ENCODE measurements around the gene CECR2. TPM values are rescaled to one million over a fixed set of nuclear protein-coding genes. Genes with fewer than 3 reads are reported as not detected.

The CECR2 gene
- total and polyA plus RNA-seq, 5 donors from 2014 or later = not detected

GRCh38 chr22:17580441-17581031 is 211.3 kb downstream of the CECR2 start:
- Histone ChIP-seq H3K36me3 (ENCODE audit: control insufficient read depth, insufficient read depth, low read length) (no peaks in the 10 kb centered on the region), H3K4me3 (ENCODE audit: low read depth, low read length) (no peak overlapping the region), H3K27me3 (ENCODE audit: control insufficient read depth, insufficient read depth, low read length) (no peaks in the 10 kb centered on the region), H3K9me3 (ENCODE audit: control insufficient read depth in 2 of 2, low read length in 2 of 2) (no peaks in the 10 kb centered on the region), H3K27ac (ENCODE audit: insufficient read depth, low read length, poor library complexity, severe bottlenecking) (no peak overlapping the region), H3K4me1 (ENCODE audit: control insufficient read depth, insufficient read depth, low read length, poor library complexity, severe bottlenecking) (no peaks in the 10 kb centered on the region)
- DNase-seq = no peak
- Mint-ChIP-seq H3K27me3 (no peaks in the 10 kb centered on the region), H3K9me3 (no peaks in the 10 kb centered on the region), H3K4me1 (no peaks in the 10 kb centered on the region), H3K27ac (no peak overlapping the region), H3K36me3 (no peaks in the 10 kb centered on the region), H3K4me3 (no peak overlapping the region)
- no peak for ATAC-seq (ENCODE audit: low read depth in 2 of 2)

- no peak overlapping the region for H3K4me3 Mint-ChIP-seq
- Histone ChIP-seq H3K27me3 (ENCODE audit: control insufficient read depth, insufficient read depth, low read length) (no peaks in the 10 kb centered on the region), H3K4me1 (ENCODE audit: control insufficient read depth, insufficient read depth, low read length, poor library complexity, severe bottlenecking) (no peaks in the 10 kb centered on the region), H3K27ac (ENCODE audit: insufficient read depth, low read length, poor library complexity, severe bottlenecking) (no peak overlapping the region), H3K4me3 (ENCODE audit: low read depth, low read length) (no peak overlapping the region), H3K36me3 (ENCODE audit: control insufficient read depth, insufficient read depth, low read length) (no peaks in the 10 kb centered on the region), H3K9me3 (ENCODE audit: control insufficient read depth in 2 of 2, low read length in 2 of 2) (no peaks in the 10 kb centered on the region)
- H3K27me3 Mint-ChIP-seq = no peaks in the 10 kb centered on the region
- H3K4me1 Mint-ChIP-seq = no peaks in the 10 kb centered on the region
- no peaks in the 10 kb centered on the region for H3K36me3 Mint-ChIP-seq
- DNase-seq = no peak
- no peaks in the 10 kb centered on the region for H3K9me3 Mint-ChIP-seq
- no peak overlapping the region for H3K27ac Mint-ChIP-seq
- no peak for ATAC-seq (ENCODE audit: low read depth in 2 of 2)
Observed at GRCh38 chr22:17581056-17581455, 211.8 kb downstream of the CECR2 start.

GRCh38 chr22:17581631-17582030 is 212.4 kb downstream of the CECR2 start:
- Mint-ChIP-seq H3K27me3 (no peaks in the 10 kb centered on the region), H3K9me3 (no peaks in the 10 kb centered on the region)

GRCh38 chr22:17583151-17583550 is 213.9 kb downstream of the CECR2 start:
- no peaks in the 10 kb centered on the region for H3K4me1 Mint-ChIP-seq
- no peak overlapping the region for H3K27ac ChIP-seq (ENCODE audit: insufficient read depth, low read length, poor library complexity, severe bottlenecking)
- no peaks in the 10 kb centered on the region for H3K27me3 ChIP-seq (ENCODE audit: control insufficient read depth, insufficient read depth, low read length)
- H3K9me3 ChIP-seq (ENCODE audit: control insufficient read depth in 2 of 2, low read length in 2 of 2) = no peaks in the 10 kb centered on the region
- DNase-seq = no peak
- no peaks in the 10 kb centered on the region for H3K36me3 ChIP-seq (ENCODE audit: control insufficient read depth, insufficient read depth, low read length)
- H3K4me3 ChIP-seq (ENCODE audit: low read depth, low read length) = no peak overlapping the region
- H3K9me3 Mint-ChIP-seq = no peaks in the 10 kb centered on the region
- H3K36me3 Mint-ChIP-seq = no peaks in the 10 kb centered on the region
- no peaks in the 10 kb centered on the region for H3K27me3 Mint-ChIP-seq
- no peak overlapping the region for H3K4me3 Mint-ChIP-seq
- H3K4me1 ChIP-seq (ENCODE audit: control insufficient read depth, insufficient read depth, low read length, poor library complexity, severe bottlenecking) = no peaks in the 10 kb centered on the region
- ATAC-seq (ENCODE audit: low read depth in 2 of 2) = no peak
- no peak overlapping the region for H3K27ac Mint-ChIP-seq

More at GRCh38 chr22:17581631-17582030, 212.4 kb downstream of the CECR2 start:
- Mint-ChIP-seq H3K4me1 (no peaks in the 10 kb centered on the region), H3K4me3 (peak overlapping the region in 1 of 4 donors; percentile 4), H3K27ac (no peak overlapping the region), H3K36me3 (no peaks in the 10 kb centered on the region)
- H3K27me3 ChIP-seq (ENCODE audit: control insufficient read depth, insufficient read depth, low read length) = no peaks in the 10 kb centered on the region
- ATAC-seq (ENCODE audit: low read depth in 2 of 2) = no peak
- no peaks in the 10 kb centered on the region for H3K36me3 ChIP-seq (ENCODE audit: control insufficient read depth, insufficient read depth, low read length)
- H3K9me3 ChIP-seq (ENCODE audit: control insufficient read depth in 2 of 2, low read length in 2 of 2) = no peaks in the 10 kb centered on the region
- H3K4me1 ChIP-seq (ENCODE audit: control insufficient read depth, insufficient read depth, low read length, poor library complexity, severe bottlenecking) = no peaks in the 10 kb centered on the region
- no peak for DNase-seq
- H3K27ac ChIP-seq (ENCODE audit: insufficient read depth, low read length, poor library complexity, severe bottlenecking) = no peak overlapping the region
- H3K4me3 ChIP-seq (ENCODE audit: low read depth, low read length) = no peak overlapping the region

GRCh38 chr22:17586831-17587440 is 217.7 kb downstream of the CECR2 start:
- H3K9me3 Mint-ChIP-seq = no peaks in the 10 kb centered on the region
- Histone ChIP-seq H3K27ac (ENCODE audit: insufficient read depth, low read length, poor library complexity, severe bottlenecking) (no peak overlapping the region), H3K27me3 (ENCODE audit: control insufficient read depth, insufficient read depth, low read length) (no peaks in the 10 kb centered on the region), H3K36me3 (ENCODE audit: control insufficient read depth, insufficient read depth, low read length) (peaks cover 10% of the 10 kb centered on the region), H3K4me3 (ENCODE audit: low read depth, low read length) (no peak overlapping the region), H3K9me3 (ENCODE audit: control insufficient read depth in 2 of 2, low read length in 2 of 2) (no peaks in the 10 kb centered on the region), H3K4me1 (ENCODE audit: control insufficient read depth, insufficient read depth, low read length, poor library complexity, severe bottlenecking) (no peaks in the 10 kb centered on the region)
- no peaks in the 10 kb centered on the region for H3K4me1 Mint-ChIP-seq
- ATAC-seq (ENCODE audit: low read depth in 2 of 2) (no peak), DNase-seq (no peak)
- no peak overlapping the region for H3K4me3 Mint-ChIP-seq
- peaks cover 8% of the 10 kb centered on the region for H3K36me3 Mint-ChIP-seq
- no peaks in the 10 kb centered on the region for H3K27me3 Mint-ChIP-seq
- H3K27ac Mint-ChIP-seq = no peak overlapping the region

GRCh38 chr22:17587629-17588028 is 218.4 kb downstream of the CECR2 start:
- Histone ChIP-seq H3K4me1 (ENCODE audit: control insufficient read depth, insufficient read depth, low read length, poor library complexity, severe bottlenecking) (no peaks in the 10 kb centered on the region), H3K9me3 (ENCODE audit: control insufficient read depth in 2 of 2, low read length in 2 of 2) (no peaks in the 10 kb centered on the region), H3K27me3 (ENCODE audit: control insufficient read depth, insufficient read depth, low read length) (no peaks in the 10 kb centered on the region), H3K27ac (ENCODE audit: insufficient read depth, low read length, poor library complexity, severe bottlenecking) (no peak overlapping the region), H3K36me3 (ENCODE audit: control insufficient read depth, insufficient read depth, low read length) (peaks cover 16% of the 10 kb centered on the region), H3K4me3 (ENCODE audit: low read depth, low read length) (no peak overlapping the region)
- H3K9me3 Mint-ChIP-seq = no peaks in the 10 kb centered on the region
- no peak for DNase-seq
- H3K27me3 Mint-ChIP-seq = no peaks in the 10 kb centered on the region
- no peaks in the 10 kb centered on the region for H3K4me1 Mint-ChIP-seq
- ATAC-seq (ENCODE audit: low read depth in 2 of 2) = no peak
- no peak overlapping the region for H3K4me3 Mint-ChIP-seq
- H3K36me3 Mint-ChIP-seq = peaks cover 14% of the 10 kb centered on the region
- no peak overlapping the region for H3K27ac Mint-ChIP-seq

GRCh38 chr22:17588606-17589005 is 219.3 kb downstream of the CECR2 start:
- Histone ChIP-seq H3K36me3 (ENCODE audit: control insufficient read depth, insufficient read depth, low read length) (peaks cover 26% of the 10 kb centered on the region), H3K9me3 (ENCODE audit: control insufficient read depth in 2 of 2, low read length in 2 of 2) (no peaks in the 10 kb centered on the region), H3K27me3 (ENCODE audit: control insufficient read depth, insufficient read depth, low read length) (no peaks in the 10 kb centered on the region), H3K4me1 (ENCODE audit: control insufficient read depth, insufficient read depth, low read length, poor library complexity, severe bottlenecking) (no peaks in the 10 kb centered on the region), H3K27ac (ENCODE audit: insufficient read depth, low read length, poor library complexity, severe bottlenecking) (no peak overlapping the region), H3K4me3 (ENCODE audit: low read depth, low read length) (no peak overlapping the region)
- H3K36me3 Mint-ChIP-seq = peaks cover 20% of the 10 kb centered on the region
- H3K27ac Mint-ChIP-seq = no peak overlapping the region
- no peak overlapping the region for H3K4me3 Mint-ChIP-seq
- no peaks in the 10 kb centered on the region for H3K9me3 Mint-ChIP-seq
- no peak for DNase-seq
- no peaks in the 10 kb centered on the region for H3K4me1 Mint-ChIP-seq
- no peaks in the 10 kb centered on the region for H3K27me3 Mint-ChIP-seq
- ATAC-seq (ENCODE audit: low read depth in 2 of 2) = no peak

GRCh38 chr22:17589810-17590375 is 220.6 kb downstream of the CECR2 start:
- H3K27ac Mint-ChIP-seq = peak overlapping the region in 1 of 3 donors; percentile 36

More at GRCh38 chr22:17589810-17590375, 220.6 kb downstream of the CECR2 start:
- Mint-ChIP-seq H3K27me3 (no peaks in the 10 kb centered on the region), H3K36me3 (peaks cover 30% of the 10 kb centered on the region), H3K9me3 (no peaks in the 10 kb centered on the region), H3K4me3 (no peak overlapping the region), H3K4me1 (no peaks in the 10 kb centered on the region)
- Histone ChIP-seq H3K27me3 (ENCODE audit: control insufficient read depth, insufficient read depth, low read length) (no peaks in the 10 kb centered on the region), H3K4me1 (ENCODE audit: control insufficient read depth, insufficient read depth, low read length, poor library complexity, severe bottlenecking) (no peaks in the 10 kb centered on the region), H3K4me3 (ENCODE audit: low read depth, low read length) (no peak overlapping the region), H3K36me3 (ENCODE audit: control insufficient read depth, insufficient read depth, low read length) (peaks cover 39% of the 10 kb centered on the region), H3K9me3 (ENCODE audit: control insufficient read depth in 2 of 2, low read length in 2 of 2) (no peaks in the 10 kb centered on the region), H3K27ac (ENCODE audit: insufficient read depth, low read length, poor library complexity, severe bottlenecking) (no peak overlapping the region)
- ATAC-seq (ENCODE audit: low read depth in 2 of 2) (no peak), DNase-seq (no peak)
